HL-60/S4 (cell line): ENCODE data around the gene PRR15L.

Experiments used
- in situ Hi-C: fragments of 300-500 bp; cut with MboI; formaldehyde crosslinking; loops from 2 replicates; pipeline ENCODE4 v1.14.3; 2022; ENCODE audit warnings: low sequenced_read_pairs

PRR15L gene

DNA sequence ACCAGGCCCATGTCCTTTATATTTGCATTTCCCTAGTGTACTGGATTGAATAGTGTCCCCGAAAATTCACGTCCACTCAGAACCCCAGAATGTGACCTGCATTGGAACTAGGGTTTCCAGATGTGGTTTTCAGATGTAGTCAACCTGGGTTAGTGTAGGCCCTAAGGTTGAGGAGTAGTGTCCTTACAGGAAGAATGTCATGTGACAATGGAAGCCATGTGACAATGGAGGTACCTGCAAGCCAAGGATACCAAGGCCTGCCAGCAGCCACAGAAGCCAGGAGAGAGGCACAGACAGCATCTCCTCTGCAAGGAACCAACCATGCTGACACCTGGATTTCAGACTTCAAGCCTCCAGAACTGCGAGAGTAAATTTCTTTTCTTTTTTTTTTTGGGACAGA is 5.2 kb upstream of the PRR15L start:
- in situ Hi-C loops = no loop called here

DNA sequence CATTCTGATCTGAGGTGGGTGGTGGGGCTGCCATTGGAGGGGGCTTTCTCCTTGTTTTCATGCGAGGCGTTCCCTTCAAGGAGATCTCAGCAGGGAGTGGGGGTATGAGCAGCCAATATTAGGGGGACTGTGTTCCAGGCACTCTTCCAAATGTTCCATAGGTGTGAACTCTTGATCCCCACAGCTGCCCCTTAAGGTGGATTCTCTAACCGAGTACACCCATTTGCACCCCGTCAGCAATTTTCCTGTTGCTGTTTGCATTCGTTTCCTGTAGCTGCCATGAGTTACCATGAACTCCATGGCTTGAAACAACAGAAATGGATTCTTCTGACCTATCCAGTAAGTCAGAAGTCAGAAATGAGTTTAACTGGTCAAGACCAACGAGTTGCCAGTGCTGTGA is 3.7 kb upstream of the PRR15L start:
- in situ Hi-C loops = no loop called here

DNA sequence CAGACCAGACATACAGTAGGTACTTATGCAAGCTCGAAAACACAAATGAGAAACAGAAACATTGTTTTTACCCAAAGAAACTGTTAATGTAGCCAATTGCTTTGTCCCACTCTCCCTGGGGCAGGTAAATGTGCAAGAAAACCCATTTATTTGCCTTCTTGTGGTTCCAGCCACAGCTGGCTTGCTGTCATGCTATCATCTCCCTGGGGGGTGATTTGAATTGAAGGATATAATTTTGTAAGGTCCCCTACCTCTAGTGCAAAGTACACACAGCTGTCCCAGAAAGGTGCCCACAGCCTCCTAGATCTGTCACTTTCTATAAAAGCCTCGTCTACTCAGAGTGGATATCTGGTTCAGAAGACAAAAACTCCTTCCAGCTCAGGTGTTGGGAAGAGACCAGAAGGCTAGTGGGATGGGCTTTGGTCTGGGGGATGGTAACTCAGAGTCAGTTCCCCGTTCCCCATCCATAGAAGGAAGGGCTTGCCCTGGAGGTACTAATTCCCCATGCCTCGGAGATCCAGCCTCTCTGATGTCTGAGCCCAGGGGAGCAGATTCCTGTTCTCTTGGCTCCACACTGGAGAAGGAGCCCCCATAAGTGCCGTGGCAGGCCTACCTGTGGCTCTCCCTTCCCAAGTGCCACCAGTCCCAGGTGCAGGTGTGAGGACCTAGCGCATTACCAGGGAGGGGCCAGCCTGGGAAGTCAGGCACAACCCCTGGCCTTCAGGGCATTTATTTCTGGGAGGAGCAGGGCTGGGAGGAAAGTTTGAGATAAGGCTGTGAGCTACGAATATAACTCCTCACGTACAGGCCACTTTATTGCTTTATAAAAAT is 2.4 kb upstream of the PRR15L start:
- in situ Hi-C loops = no loop called here

DNA sequence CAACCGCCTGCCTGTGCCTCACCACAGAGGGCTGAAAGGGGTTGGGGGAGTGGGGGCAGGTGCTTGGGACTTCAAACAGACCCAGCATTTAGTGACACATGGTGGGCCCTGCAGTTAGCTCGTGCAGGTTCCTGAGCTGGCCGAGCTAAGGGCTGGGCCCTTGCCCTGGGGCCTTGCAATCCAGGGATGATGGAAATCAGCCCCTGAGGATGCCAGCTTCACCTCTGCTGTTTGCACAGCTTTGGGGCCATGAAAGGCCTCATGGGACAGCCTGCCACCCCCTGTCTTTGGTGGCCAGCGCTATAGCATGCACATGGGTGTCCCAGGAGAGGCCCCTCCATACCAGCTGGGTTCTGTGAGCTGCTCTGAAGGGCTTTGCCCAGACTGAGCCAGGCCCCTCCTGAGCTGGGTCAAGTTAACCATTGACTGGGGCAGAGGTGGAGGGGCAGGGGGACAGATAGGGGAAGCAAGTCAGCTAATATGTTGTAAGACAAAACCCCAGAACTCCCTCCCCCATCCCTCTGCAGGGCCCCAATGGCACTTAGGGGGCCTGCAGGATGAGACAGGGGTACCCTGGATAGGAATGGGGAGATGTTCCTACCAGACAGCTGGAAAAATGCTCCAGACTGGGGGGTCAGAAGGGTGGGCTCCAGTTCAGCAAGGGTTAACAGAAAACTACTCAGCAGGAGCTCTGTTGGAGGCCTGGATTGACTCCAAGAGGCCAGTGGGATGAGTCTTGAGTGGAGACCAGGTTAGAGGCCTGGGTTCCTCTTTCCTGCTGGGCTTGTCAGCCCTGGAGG is 692 bp downstream of the PRR15L start:
- in situ Hi-C loops = no loop called here

DNA sequence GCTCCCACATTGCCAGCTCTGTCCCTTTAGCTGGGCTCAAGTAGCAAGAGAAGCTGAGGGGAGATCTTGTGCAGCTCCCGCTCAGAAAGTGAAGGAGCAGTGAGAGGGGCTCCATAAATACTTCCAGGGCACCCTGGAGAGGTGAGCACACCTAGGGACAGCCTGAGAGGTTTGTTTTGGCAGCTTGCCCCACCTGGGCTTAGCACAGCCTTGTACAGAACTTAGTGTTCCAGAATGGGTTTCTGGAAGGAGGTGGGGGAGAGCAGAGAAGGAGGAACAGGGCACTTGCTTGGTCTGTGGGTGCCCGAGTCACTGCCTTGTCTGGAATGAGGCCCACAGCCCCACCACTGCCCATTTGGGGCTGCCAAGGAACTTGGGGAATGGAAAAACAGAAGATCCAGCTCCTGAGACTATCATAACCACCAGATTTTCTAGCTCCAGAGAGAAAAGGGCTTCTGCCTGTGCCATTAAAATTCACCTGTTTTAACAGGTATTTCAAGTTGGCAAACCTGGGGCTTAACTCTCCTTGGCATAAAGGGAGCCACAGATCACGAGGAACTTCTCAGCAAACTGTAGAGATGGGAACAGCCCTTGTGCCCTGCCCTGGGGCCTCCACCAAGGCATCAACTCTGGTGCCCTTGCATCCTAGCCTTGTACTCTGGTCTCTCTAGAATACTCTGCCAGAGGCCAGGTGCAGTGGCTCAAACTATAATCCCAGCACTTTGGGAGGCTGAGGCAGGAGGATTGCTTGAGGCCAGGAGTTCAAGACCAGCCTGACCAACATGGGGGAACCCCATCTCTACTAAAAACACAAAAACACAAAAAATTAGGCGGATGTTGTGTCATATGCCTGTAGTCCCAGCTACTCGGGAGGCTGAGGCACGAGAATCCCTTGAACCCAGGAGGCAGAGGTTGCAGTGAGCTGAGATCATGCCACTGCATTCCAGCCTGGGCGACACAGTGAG is 1.9 kb downstream of the PRR15L start:
- in situ Hi-C loops = no loop called here

DNA sequence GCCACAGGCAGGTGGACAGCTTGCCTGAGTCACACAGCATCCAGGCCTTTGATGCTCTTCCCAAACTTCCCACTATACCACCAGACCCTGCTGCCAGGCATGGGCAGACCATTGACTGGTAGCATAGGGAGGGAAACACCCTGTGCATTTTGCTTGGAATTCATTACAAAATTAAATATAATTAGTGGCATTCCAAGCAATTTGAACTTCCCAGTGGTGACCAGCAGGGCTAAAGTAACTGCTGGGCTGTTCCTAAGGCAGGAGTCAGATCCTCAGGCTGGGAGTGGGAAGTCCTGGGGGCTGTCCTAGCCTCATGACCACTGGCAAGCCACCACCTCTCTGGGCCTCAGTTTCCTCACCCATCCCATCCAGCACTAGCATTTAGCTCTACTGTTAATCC is 3.8 kb downstream of the PRR15L start:
- in situ Hi-C loops = no loop called here

DNA sequence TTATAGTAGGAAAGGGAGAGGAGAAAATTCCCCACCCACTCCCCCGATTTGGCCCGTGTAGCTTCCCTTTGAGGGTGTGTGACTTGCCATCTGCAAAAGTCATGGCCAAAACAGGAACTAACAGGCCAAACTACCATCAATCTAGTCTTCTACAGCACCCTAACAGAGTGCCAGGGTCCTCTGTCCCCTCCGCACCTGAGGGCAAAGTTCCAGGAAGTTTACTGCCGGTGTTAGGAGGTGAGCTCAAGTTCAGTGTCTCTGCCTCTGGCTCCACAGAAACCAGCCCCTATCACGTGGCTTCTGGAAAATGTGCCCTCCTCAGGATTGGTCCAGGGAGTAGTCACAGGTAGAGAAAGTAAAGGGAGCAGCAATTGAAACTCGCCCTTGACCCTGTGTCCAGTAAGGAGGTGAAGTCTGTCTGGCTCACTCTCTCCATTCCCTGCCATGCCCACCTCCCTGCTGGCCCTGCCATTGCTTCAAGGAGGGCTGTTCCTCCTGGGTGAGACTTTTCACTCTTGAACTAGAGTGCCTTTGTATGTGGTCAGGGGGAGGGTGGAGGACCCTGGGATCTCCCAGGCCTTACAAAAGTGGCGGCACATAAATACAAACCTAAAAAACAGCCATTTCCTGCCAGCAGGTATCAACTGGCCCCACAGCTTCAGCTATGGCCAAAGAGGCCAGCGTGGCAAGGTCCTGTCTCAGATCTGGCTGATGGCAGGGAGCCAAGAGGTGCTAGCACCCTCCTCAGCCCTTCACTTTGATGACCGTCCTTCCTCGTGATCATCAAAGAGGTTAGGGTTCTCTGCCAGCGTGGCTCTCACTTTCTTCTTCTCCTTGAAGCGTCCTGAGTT is 5.3 kb downstream of the PRR15L start:
- in situ Hi-C loops = no loop called here

DNA sequence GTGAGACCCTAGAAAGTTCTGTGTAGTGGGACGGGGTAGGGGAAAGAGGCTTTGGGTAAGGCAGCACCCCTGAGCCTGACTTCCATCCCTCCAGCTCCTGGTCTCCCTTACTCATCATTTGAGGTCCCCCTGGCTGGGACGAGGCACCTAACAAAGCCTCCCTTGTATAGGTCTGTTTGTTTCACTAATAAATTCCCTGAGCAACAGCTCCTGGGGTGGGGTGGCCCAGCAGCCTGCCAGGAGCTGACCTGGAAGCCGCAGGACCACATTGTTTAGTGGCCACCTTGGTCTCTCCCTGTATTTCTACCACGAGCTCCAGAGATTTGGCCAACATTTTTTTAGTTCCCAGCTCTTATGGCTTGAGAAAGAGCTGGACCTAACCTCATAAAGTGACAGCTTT is 7.2 kb downstream of the PRR15L start:
- in situ Hi-C loops = no loop called here

DNA sequence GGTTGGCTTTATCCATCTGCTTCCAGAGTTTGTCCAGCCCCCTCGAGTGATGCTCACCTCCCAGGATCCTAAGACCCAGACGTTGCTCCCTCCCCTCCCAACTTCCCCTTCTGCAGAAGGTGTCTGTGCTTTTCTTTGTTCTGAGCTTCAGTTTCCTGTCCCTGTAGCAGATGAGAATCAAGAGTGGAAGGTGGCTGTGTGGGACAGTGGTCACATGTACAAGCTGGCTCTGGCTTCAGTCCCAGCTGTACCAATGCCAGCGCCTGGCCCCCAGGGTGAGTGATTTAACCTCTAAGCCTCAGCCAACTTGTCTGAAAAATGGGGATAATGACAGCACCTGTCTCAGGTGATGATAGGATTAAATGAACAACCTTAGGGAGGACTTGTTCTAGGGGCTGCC is 7.7 kb downstream of the PRR15L start:
- in situ Hi-C loops = no loop called here

DNA sequence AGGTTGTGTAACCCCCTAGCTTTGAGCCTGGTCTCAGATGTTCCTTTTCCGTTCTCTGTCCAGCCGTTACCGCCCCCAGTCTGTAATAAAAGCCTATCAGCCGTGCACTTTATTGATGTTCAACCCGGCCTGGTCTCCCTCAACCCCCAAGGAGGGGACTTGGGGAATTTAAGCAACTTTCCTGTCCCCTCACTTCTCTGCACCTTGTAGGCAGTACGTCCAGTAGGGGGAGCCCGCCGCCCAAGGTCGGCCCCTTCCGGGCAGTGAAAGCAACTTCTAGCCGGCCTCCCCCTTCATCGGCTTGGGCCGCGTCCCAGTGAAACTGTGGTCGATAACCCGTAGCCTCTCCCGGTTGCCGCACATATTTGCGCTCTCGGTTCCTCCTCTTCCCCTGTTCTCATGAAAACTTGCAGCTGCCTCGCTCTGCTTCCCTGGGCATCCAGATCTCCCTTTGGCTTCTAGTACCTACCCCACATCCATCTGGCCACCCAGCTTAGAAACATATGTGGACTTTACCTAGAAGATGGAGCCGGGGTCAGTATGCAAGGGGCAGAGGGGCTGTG is 8.4 kb downstream of the PRR15L start:
- in situ Hi-C loops = no loop called here

DNA sequence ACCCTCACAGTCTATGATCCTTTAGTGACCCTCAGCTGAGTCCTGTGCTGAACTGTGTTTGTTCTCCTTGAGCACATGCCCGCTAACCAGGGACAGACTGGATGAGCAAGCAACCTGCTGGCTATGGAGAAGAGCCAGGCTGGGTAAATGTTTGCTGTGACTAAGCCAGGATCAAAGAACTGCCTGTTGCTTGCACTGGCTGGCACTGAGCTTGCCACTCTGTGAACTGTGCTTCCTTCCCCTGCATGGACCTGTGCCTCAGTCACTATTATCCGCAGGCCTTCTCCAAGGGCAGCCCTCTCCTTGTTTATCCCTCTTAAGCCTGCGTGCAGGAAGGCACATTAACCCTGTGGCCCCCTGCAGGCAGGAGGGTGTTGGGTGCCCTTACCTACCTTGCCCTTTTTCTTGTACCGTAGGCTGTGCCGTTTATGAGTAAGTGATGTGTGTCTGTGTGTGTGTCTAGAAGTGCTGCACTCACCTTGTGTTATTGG is 8.9 kb downstream of the PRR15L start:
- in situ Hi-C loops = no loop called here

DNA sequence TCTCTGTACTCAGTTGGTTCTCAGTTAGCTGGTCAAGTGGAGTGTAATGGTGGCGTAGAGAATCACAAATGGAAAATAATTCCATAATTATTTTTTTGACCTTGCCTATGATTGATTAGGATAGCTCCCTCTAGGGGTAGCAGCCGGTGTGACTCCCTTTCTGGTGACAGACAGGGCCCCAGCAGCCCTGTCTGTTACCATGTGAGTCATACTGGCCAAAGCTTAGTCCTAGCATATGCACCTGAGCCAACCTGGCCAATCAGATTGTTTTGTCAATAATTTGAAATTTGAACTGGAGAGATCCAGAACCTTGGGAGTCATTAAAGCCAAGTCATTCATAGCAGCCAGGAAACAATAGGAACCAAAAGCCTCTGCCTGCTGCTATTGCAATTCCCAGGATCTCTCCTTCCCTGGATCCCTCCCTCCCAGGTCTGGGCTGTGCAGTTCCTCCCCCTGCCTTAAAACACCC is 10.7 kb downstream of the PRR15L start:
- in situ Hi-C loops = no loop called here

DNA sequence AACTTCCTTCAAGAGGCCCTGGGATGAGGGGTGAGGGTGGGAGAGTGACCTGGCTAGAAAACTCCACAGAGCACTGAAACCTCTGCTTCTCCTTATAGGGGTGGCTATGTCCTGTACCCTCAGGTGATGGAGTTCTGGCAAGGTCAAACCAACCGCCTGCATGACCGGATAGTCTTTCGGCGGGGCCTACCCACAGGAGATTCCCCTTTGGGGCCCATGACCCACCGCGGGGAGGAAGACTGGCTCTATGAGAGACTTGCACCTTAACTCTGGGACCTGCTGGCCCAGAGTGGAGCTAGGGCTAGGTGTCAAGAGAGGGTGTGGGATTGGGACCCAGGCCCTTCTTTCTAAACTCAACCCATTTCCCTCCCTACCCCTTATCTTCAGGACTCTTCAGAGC is 11.2 kb downstream of the PRR15L start:
- in situ Hi-C loops = no loop called here

DNA sequence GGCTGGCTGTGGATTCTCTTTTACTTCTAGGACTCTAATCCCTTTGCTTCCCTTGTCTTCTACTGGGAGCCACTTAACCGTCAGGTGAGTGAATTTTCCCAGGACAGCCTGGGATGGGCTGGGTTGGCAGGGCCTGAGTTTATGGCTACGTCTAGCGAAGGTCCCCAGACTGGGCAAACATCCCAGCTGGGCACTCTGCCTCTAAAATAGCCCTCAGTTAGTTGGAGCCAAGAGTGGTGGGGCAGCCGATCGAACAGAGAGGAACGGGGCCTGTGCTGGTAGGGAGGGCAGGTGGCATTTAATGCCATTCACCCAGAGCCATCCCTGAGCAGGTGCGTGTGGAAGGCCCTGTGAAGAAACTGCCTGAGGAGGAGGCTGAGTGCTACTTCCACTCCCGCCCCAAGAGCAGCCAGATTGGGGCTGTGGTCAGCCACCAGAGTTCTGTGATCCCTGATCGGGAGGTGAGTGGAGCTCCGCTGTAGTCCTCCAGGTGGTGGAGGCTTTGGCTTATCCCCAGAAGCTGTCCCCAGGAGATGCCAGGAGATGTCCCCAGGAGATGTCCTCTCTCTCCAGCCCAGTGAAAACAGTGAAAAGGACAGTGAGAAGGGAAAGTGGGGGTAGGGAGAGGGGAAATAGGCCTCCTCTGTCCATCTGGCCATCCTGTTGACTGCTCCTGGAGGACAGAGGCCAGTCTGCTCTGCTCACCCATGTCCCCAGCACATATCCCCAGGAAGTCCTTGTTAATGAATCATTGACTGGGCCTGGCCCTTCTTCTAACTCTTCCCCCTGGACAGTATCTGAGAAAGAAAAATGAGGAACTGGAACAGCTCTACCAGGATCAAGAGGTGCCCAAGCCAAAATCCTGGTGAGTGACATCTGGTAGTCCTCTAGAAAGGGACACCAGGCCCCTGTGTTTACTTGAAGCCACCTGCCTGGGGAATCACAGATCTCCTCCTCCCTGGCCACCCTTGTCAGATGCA is 11.9 kb downstream of the PRR15L start:
- in situ Hi-C loops = no loop called here

DNA sequence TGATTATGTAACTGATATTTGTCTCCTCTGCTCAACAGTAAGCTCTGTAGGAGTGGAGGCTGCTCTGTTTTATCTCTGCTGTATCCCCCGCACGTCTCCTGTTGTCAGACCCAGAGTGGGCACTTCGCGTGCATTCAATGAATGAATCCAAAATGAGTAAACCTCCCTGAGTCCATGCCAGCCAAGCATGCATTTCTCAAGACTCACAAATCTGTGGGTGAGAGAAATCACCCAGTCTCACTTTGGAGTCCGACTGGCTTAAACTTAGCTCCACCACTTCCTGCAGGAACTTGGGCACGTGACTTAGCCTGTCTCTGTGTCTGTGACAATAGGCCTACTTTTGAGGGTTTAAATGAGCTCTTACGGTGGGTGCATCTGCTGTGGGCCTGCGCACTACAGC is 12.6 kb downstream of the PRR15L start:
- in situ Hi-C loops = no loop called here

DNA sequence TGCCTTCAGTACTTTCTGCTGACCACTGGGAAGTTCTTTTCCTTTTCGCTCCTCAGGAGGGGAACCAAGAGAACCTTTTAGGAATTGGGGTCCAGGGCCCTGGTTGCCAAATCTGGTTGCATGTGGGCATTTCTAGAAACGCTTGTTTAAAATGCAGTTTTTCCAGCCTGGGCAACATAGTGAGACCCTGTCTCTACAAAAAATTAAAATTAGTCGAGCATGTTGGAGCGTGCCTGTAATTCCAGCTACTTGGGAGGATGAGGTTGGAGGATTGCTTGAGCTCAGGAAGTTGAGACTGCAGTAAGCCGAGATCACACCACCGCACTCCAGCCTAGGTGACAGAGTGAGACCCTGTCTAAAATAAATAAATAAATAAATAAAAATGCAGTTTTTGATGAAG is 15.1 kb downstream of the PRR15L start:
- in situ Hi-C loops = no loop called here

DNA sequence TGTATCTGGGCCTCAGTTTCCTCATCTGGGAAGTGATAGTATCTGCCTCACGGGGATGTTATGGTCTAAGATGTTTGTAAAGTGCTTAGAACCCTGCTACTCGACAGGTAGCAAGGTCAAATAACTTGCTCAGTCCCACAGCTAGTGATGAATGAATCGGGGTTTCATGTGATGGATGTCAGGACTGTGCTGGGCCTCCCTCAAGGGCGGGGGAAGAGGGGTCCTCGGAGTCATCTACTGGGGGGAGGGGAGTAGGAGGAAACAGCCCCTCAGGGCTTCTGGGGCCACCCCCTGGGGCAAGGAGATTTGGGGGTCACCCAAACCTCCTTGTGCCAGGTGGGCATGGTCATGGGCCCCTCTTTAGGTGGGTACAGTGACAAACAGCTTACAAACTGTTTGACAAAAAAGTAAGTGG is 15.6 kb downstream of the PRR15L start:
- in situ Hi-C loops = no loop called here
